ENCODE results near the gene C10orf53.

Gene C10orf53

GRCh38 chr10:49738616-49739360 lies 59.3 kb downstream of the C10orf53 start:
- no peak for FAIRE-seq

- FAIRE-seq: no peak
Measured at GRCh38 chr10:49739426-49739825, 60.0 kb downstream of the C10orf53 start.

- FAIRE-seq: no peak
Measured at GRCh38 chr10:49740346-49741107, 61.1 kb downstream of the C10orf53 start.

- FAIRE-seq: no peak
Measured at GRCh38 chr10:49741108-49741995, 61.9 kb downstream of the C10orf53 start.

- no peak for FAIRE-seq
Measured at GRCh38 chr10:49742683-49743463, 63.4 kb downstream of the C10orf53 start.

GRCh38 chr10:49743464-49744075 lies 64.1 kb downstream of the C10orf53 start:
- no peak for FAIRE-seq

- no peak for FAIRE-seq
Measured at GRCh38 chr10:49744091-49744685, 64.7 kb downstream of the C10orf53 start.

GRCh38 chr10:49744924-49745605 lies 65.6 kb downstream of the C10orf53 start:
- no peak for FAIRE-seq

GRCh38 chr10:49745756-49746155 lies 66.3 kb downstream of the C10orf53 start:
- no peak for FAIRE-seq

GRCh38 chr10:49746626-49747302 lies 67.3 kb downstream of the C10orf53 start:
- no peak for FAIRE-seq

All from colon (tissue), 2 donors.